Measurements from ENCODE around the gene EHBP1L1. TPM values are rescaled to one million over a fixed set of nuclear protein-coding genes. Genes with fewer than 3 reads are reported as not detected.
"Not testable (repeated sequence)": the region's sequence is repeated elsewhere in the genome, so short reads cannot be mapped to it uniquely, and the experiment has no call there.

Gene EHBP1L1
- total RNA-seq, 2 experiments from 2014 or later: 55.7 to 60.0 TPM

- Mint-ChIP-seq H3K36me3 (peaks cover 13% of the 10 kb centered on the region), H3K27ac (peak overlapping the region; percentile 30), H3K4me1 (peaks cover 11% of the 10 kb centered on the region), H3K9me3 (no peaks in the 10 kb centered on the region), H3K4me3 (no peak overlapping the region), H3K27me3 (no peaks in the 10 kb centered on the region)
- no peak for DNase-seq
These were observed 57.7 kb downstream of the EHBP1L1 start for GRCh38 chr11:65633390-65634108.

GRCh38 chr11:65634109-65634436 lies 58.2 kb downstream of the EHBP1L1 start:
- Mint-ChIP-seq H3K9me3 (no peaks in the 10 kb centered on the region), H3K27ac (peak overlapping the region; percentile 30), H3K4me3 (no peak overlapping the region), H3K36me3 (peaks cover 18% of the 10 kb centered on the region), H3K4me1 (peaks cover 16% of the 10 kb centered on the region), H3K27me3 (no peaks in the 10 kb centered on the region)
- DNase-seq: no peak

DNA sequence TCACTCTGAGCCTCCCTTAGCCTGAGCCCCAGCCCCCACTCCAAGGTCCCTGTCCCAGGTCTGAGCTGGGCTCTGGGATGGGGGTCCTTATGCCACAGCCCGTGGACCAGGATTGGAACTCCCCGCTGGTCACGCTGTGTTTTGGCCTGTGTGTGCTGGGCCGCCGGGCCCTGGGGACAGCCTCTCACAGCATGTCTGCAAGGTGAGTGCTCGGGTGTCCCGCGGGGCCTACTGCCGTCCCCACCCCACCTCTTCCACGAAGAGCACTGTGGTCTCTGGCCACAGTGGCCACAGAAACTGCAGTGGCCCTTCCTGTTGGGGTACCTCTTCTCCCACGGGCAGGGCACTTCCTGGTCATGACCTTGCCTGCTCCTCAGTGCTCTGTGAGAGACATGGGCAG lies 58.6 kb downstream of the EHBP1L1 start:
- Mint-ChIP-seq H3K4me3 (no peak overlapping the region), H3K9me3 (no peaks in the 10 kb centered on the region), H3K4me1 (peaks cover 18% of the 10 kb centered on the region), H3K27ac (peak overlapping the region; percentile 30), H3K36me3 (peaks cover 20% of the 10 kb centered on the region), H3K27me3 (no peaks in the 10 kb centered on the region)
- no peak for DNase-seq

DNA sequence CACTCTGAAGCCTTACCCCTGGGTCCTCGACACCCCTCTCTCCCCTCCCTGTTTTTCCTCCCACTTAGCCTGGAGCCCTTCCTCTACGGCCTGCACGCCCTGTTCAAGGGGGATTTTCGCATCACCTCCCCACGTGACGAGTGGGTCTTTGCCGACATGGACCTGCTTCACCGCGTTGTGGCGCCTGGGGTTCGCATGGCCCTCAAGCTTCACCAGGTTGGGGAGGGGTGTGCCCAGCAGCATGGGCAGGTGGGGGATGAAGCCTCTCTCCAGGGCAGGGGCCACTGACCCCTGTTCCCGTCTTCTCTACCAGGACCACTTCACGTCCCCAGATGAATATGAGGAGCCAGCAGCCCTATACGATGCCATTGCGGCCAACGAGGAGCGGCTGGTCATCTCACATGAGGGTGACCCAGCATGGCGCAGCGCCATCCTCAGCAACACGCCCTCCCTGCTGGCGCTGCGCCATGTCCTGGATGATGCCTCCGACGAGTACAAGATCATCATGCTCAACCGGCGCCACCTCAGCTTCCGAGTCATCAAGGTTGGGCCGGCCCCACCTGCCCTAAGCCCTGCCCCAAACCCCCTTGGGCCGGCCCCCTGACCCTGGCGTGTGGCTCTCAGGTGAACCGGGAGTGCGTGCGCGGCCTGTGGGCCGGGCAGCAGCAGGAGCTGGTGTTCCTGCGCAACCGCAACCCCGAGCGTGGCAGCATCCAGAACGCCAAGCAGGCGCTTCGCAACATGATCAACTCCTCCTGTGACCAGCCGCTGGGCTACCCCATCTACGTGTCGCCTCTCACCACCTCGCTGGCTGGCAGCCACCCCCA lies 59.3 kb downstream of the EHBP1L1 start:
- no peaks in the 10 kb centered on the region for H3K27me3 Mint-ChIP-seq
- peaks cover 25% of the 10 kb centered on the region for H3K36me3 Mint-ChIP-seq
- no peak overlapping the region for H3K27ac Mint-ChIP-seq
- no peak overlapping the region for H3K4me3 Mint-ChIP-seq
- DNase-seq: no peak
- H3K4me1 Mint-ChIP-seq: peaks cover 25% of the 10 kb centered on the region
- H3K9me3 Mint-ChIP-seq: no peaks in the 10 kb centered on the region

- H3K9me3 Mint-ChIP-seq: no peaks in the 10 kb centered on the region
- H3K4me1 Mint-ChIP-seq: peaks cover 28% of the 10 kb centered on the region
- no peaks in the 10 kb centered on the region for H3K27me3 Mint-ChIP-seq
- H3K36me3 Mint-ChIP-seq: peaks cover 29% of the 10 kb centered on the region
- peak overlapping the region; percentile 31 for H3K27ac Mint-ChIP-seq
- H3K4me3 Mint-ChIP-seq: no peak overlapping the region
- no peak for DNase-seq
These were observed 60.5 kb downstream of the EHBP1L1 start for GRCh38 chr11:65636108-65637031.

DNA sequence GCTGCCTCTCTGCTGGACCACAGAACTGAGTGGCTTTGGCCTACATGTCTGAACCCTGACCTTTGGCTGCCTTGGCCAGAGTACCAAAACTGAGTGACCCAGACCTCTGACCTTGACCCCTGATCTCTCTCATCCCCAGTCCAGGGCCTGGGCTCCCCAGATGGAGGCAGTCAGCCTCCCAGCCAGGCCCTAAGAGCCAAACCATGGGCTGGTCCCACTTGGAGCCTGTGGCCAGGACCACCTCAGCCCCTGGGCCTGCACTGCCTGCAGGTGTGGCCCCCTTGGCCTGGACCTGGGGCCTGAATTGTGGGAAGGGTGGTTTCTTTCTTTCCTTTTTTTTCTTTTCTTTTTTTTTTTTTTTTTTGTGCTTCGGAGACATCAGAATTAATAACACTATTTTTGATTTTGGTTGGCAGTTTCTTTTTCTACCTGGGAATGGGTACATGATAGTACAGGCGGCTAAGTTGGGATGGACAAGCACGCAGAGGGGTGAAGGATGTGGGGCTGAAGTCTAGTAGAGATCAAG lies 61.2 kb downstream of the EHBP1L1 start:
- H3K4me1 Mint-ChIP-seq: peaks cover 33% of the 10 kb centered on the region

GRCh38 chr11:65637794-65638419 lies 62.1 kb downstream of the EHBP1L1 start, which contains the start of gene SIPA1:
SIPA1 (plus strand) TSS chr11:65638101; CDS start chr11:65640922, 2,821 bp downstream.
- Mint-ChIP-seq H3K9me3 (no peaks in the 10 kb centered on the region), H3K4me3 (peak within 1 kb of the TSS; percentile 97), H3K27ac (peak within 1 kb of the TSS; percentile 88), H3K4me1 (peaks cover 34% of the 10 kb centered on the region), H3K27me3 (no peaks in the 10 kb centered on the region), H3K36me3 (peaks cover 34% of the 10 kb centered on the region)
- peak; percentile 88 for DNase-seq

More for the DNA sequence above, 61.2 kb downstream of the EHBP1L1 start:
- DNase-seq: no peak
- Mint-ChIP-seq H3K27ac (peak overlapping the region; percentile 83), H3K4me3 (peak overlapping the region; percentile 68), H3K36me3 (peaks cover 34% of the 10 kb centered on the region), H3K9me3 (no peaks in the 10 kb centered on the region), H3K27me3 (no peaks in the 10 kb centered on the region)

- not testable (repeated sequence) for DNase-seq
These were observed 63.4 kb downstream of the EHBP1L1 start for GRCh38 chr11:65639228-65639597.

GRCh38 chr11:65639623-65640482 lies 64.0 kb downstream of the EHBP1L1 start:
- peak overlapping the region; percentile 88 for H3K27ac Mint-ChIP-seq
- H3K4me3 Mint-ChIP-seq: peak overlapping the region; percentile 97
- no peaks in the 10 kb centered on the region for H3K9me3 Mint-ChIP-seq
- DNase-seq: peak; percentile 61
- peaks cover 32% of the 10 kb centered on the region for H3K36me3 Mint-ChIP-seq
- no peaks in the 10 kb centered on the region for H3K27me3 Mint-ChIP-seq
- H3K4me1 Mint-ChIP-seq: peaks cover 42% of the 10 kb centered on the region

More at GRCh38 chr11:65639228-65639597, 63.4 kb downstream of the EHBP1L1 start:
- peaks cover 42% of the 10 kb centered on the region for H3K4me1 Mint-ChIP-seq
- not testable (repeated sequence) for H3K9me3 Mint-ChIP-seq, H3K27me3 Mint-ChIP-seq
- peak overlapping the region; percentile 97 for H3K4me3 Mint-ChIP-seq
- H3K36me3 Mint-ChIP-seq: peaks cover 34% of the 10 kb centered on the region
- peak overlapping the region; percentile 88 for H3K27ac Mint-ChIP-seq

DNA sequence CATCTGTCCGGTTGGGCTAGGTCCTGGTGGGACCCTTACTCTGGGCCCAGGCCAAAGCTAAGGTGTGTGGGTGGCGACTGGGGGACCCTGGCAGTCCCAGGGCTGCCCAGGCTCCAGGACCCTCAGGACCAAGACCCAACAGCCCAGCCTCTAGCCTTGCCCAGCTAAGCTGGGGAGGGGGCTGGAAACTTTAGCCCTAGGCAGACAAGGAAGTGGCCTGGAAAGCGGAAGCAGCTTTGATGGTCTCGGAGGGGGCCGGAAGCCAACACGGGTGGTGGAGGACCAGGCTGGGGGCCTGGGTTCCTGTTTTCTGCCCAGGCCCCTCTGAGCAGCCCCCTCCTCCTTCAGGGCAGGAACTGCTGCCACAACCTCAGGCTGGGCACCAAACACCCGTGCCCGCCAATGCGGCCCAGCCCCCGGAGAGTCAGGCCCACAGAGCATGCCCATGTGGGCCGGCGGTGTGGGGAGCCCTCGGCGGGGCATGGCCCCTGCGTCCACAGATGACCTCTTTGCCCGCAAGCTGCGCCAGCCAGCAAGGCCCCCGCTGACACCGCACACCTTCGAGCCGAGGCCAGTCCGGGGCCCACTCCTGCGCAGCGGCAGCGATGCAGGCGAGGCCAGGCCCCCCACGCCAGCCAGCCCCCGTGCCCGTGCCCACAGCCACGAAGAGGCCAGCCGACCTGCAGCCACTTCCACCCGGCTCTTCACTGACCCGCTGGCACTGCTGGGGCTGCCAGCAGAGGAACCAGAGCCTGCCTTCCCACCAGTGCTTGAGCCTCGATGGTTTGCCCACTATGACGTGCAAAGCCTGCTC lies 64.8 kb downstream of the EHBP1L1 start:
- peak overlapping the region; percentile 88 for H3K27ac Mint-ChIP-seq
- H3K27me3 Mint-ChIP-seq: no peaks in the 10 kb centered on the region
- H3K4me3 Mint-ChIP-seq: peak overlapping the region; percentile 97
- DNase-seq: peak; percentile 44
- peaks cover 42% of the 10 kb centered on the region for H3K4me1 Mint-ChIP-seq
- H3K36me3 Mint-ChIP-seq: peaks cover 32% of the 10 kb centered on the region
- H3K9me3 Mint-ChIP-seq: no peaks in the 10 kb centered on the region

GRCh38 chr11:65641297-65642013 lies 65.6 kb downstream of the EHBP1L1 start:
- Mint-ChIP-seq H3K9me3 (no peaks in the 10 kb centered on the region), H3K27me3 (no peaks in the 10 kb centered on the region), H3K4me1 (peaks cover 42% of the 10 kb centered on the region), H3K27ac (peak overlapping the region; percentile 84), H3K4me3 (peak overlapping the region; percentile 97), H3K36me3 (peaks cover 32% of the 10 kb centered on the region)
- DNase-seq: no peak
